ENCODE data around the gene SCGN. TPM values are rescaled to one million over a fixed set of nuclear protein-coding genes. Genes with fewer than 3 reads are reported as not detected.

SCGN gene
- total RNA-seq, 1 donor from 2014 or later, result not detected

- no peak for TF ChIP-seq CTCF (IDR thresholded peaks at IDR 0.05)
- H3K9me3 Mint-ChIP-seq (ENCODE audit: low read depth), result peaks cover 11% of the 10 kb centered on the region
- no peaks in the 10 kb centered on the region for H3K4me1 Mint-ChIP-seq (ENCODE audit: low read depth)
- H3K27me3 Mint-ChIP-seq (ENCODE audit: low read depth), result peaks cover 24% of the 10 kb centered on the region
- no peak overlapping the region for H3K27ac Mint-ChIP-seq (ENCODE audit: unreplicated experiment)
- no peaks in the 10 kb centered on the region for H3K36me3 Mint-ChIP-seq (ENCODE audit: low read depth)
- DNase-seq (ENCODE audit: low spot score), result no peak
- H3K4me3 Mint-ChIP-seq (ENCODE audit: unreplicated experiment), result no peak overlapping the region
These were observed 80.6 kb downstream of the SCGN start for GRCh38 chr6:25732468-25733198.

DNA sequence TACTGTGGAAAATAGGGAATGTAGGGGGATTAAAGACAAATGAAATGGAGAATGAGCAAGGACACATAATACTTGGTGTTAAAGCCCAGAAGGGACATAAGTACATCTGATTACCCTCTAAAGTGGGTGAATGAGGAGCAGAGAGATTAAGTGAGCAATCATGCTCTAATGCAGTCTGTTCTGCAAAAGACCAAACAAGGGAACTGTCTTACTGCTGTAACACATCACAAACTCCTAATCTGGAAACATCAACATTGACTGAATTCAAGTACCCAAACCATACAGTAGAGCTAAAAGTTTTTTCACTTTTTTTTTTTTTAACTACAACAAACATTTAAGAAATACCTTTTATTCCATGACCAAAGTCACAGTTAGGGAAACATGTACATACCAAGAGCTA, 83.2 kb downstream of the SCGN start:
- no peak for TF ChIP-seq CTCF (IDR thresholded peaks at IDR 0.05)
- no peak overlapping the region for H3K27ac Mint-ChIP-seq (ENCODE audit: unreplicated experiment)
- no peaks in the 10 kb centered on the region for H3K4me1 Mint-ChIP-seq (ENCODE audit: low read depth)
- peaks cover 14% of the 10 kb centered on the region for H3K9me3 Mint-ChIP-seq (ENCODE audit: low read depth)
- H3K27me3 Mint-ChIP-seq (ENCODE audit: low read depth), result peaks cover 19% of the 10 kb centered on the region
- no peak for DNase-seq (ENCODE audit: low spot score)
- no peaks in the 10 kb centered on the region for H3K36me3 Mint-ChIP-seq (ENCODE audit: low read depth)
- no peak overlapping the region for H3K4me3 Mint-ChIP-seq (ENCODE audit: unreplicated experiment)

- Mint-ChIP-seq H3K27me3 (ENCODE audit: low read depth) (peaks cover 6% of the 10 kb centered on the region), H3K4me1 (ENCODE audit: low read depth) (no peaks in the 10 kb centered on the region)
These were observed 91.9 kb downstream of the SCGN start for GRCh38 chr6:25743868-25744267.

DNA sequence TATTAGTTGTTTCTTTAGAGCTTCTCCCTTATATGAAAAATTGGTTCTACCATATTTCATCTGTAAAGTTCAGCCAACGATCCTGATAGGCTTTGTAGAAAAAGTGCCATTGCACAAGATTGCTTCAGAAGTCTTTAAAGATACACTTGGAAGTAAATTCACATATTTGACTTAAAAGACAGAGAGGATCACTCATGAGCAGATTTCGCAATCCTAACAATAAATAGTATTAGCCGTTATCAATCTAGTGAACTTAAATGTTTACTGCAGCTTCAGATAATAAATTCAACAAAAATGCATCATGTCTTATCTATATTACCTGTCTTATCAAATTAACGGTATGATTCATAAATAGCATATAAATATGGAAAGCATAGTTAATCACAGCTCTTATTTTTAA, 93.8 kb downstream of the SCGN start:
- Mint-ChIP-seq H3K27ac (ENCODE audit: unreplicated experiment) (no peak overlapping the region), H3K4me3 (ENCODE audit: unreplicated experiment) (no peak overlapping the region), H3K27me3 (ENCODE audit: low read depth) (peaks cover 6% of the 10 kb centered on the region), H3K9me3 (ENCODE audit: low read depth) (peaks cover 5% of the 10 kb centered on the region), H3K36me3 (ENCODE audit: low read depth) (no peaks in the 10 kb centered on the region), H3K4me1 (ENCODE audit: low read depth) (no peaks in the 10 kb centered on the region)
- no peak for TF ChIP-seq CTCF (IDR thresholded peaks at IDR 0.05)
- no peak for DNase-seq (ENCODE audit: low spot score)

More at GRCh38 chr6:25743868-25744267, 91.9 kb downstream of the SCGN start:
- no peak overlapping the region for H3K27ac Mint-ChIP-seq (ENCODE audit: unreplicated experiment)
- no peak for DNase-seq (ENCODE audit: low spot score)
- peaks cover 5% of the 10 kb centered on the region for H3K9me3 Mint-ChIP-seq (ENCODE audit: low read depth)
- no peak for TF ChIP-seq CTCF (IDR thresholded peaks at IDR 0.05)
- no peaks in the 10 kb centered on the region for H3K36me3 Mint-ChIP-seq (ENCODE audit: low read depth)
- H3K4me3 Mint-ChIP-seq (ENCODE audit: unreplicated experiment), result no peak overlapping the region

GRCh38 chr6:25746968-25747367, 95.0 kb downstream of the SCGN start:
- H3K4me1 Mint-ChIP-seq (ENCODE audit: low read depth), result no peaks in the 10 kb centered on the region
- TF ChIP-seq CTCF (IDR thresholded peaks at IDR 0.05), result no peak
- peaks cover 5% of the 10 kb centered on the region for H3K9me3 Mint-ChIP-seq (ENCODE audit: low read depth)
- H3K4me3 Mint-ChIP-seq (ENCODE audit: unreplicated experiment), result no peak overlapping the region
- no peak overlapping the region for H3K27ac Mint-ChIP-seq (ENCODE audit: unreplicated experiment)
- DNase-seq (ENCODE audit: low spot score), result no peak
- H3K27me3 Mint-ChIP-seq (ENCODE audit: low read depth), result peaks cover 6% of the 10 kb centered on the region
- no peaks in the 10 kb centered on the region for H3K36me3 Mint-ChIP-seq (ENCODE audit: low read depth)
